H9 (cell line): Measurements from ENCODE around the gene PRDX4. TPM values are rescaled to one million over a fixed set of nuclear protein-coding genes. Genes with fewer than 3 reads are reported as not detected.

Experiments used
- DNase-seq: peaks from one replicate; pipeline ENCODE4 v3.0.0-alpha.2; 2017
- H2AFZ ChIP-seq: one replicate; pipeline ENCODE4 v1.6.1; 2013; ENCODE audit warnings: mild to moderate bottlenecking, low read length, control low read depth, moderate library complexity
- H2AK5ac ChIP-seq: 2 replicates; pipeline ENCODE4 v1.6.1; 2013; ENCODE audit warnings: low read length, control low read depth, mixed read lengths; ENCODE audit not compliant: insufficient read length
- H2BK120ac ChIP-seq: one replicate; pipeline ENCODE4 v1.6.1; 2013; ENCODE audit warnings: low read depth, mild to moderate bottlenecking, low read length, control low read depth, inconsistent platforms; ENCODE audit not compliant: poor library complexity, severe bottlenecking
- H2BK12ac ChIP-seq: 2 replicates; pipeline ENCODE4 v1.6.1; 2013; ENCODE audit warnings: low read length, control low read depth, mixed read lengths, low read depth; ENCODE audit not compliant: insufficient read length
- H2BK15ac ChIP-seq: 2 replicates; pipeline ENCODE4 v1.6.1; 2013; ENCODE audit warnings: low read depth, low read length, control low read depth
- H2BK20ac ChIP-seq: one replicate; pipeline ENCODE4 v1.6.1; 2013; ENCODE audit warnings: low read depth, mild to moderate bottlenecking, low read length, control low read depth, inconsistent platforms; ENCODE audit not compliant: poor library complexity, severe bottlenecking
- H2BK5ac ChIP-seq: 2 replicates; pipeline ENCODE4 v1.6.1; 2013; ENCODE audit warnings: low read length, control low read depth, mixed read lengths; ENCODE audit not compliant: insufficient read length
- H3K14ac ChIP-seq: 2 replicates; pipeline ENCODE4 v1.6.1; 2013; ENCODE audit warnings: low read length, control low read depth; ENCODE audit not compliant: insufficient read depth
- H3K18ac ChIP-seq: 2 replicates; pipeline ENCODE4 v1.6.1; 2013; ENCODE audit warnings: low read depth, mild to moderate bottlenecking, mixed read lengths, low read length, control low read depth; ENCODE audit not compliant: insufficient read length
- H3K23ac ChIP-seq: 2 replicates; pipeline ENCODE4 v1.6.1; 2013; ENCODE audit warnings: low read length, control low read depth, mixed read lengths, low read depth; ENCODE audit not compliant: insufficient read length
- H3K23me2 ChIP-seq: 2 replicates; pipeline ENCODE4 v1.6.1; 2013; ENCODE audit warnings: low read depth, mild to moderate bottlenecking, mixed read lengths, low read length, control low read depth; ENCODE audit not compliant: insufficient read length, poor library complexity, severe bottlenecking
- H3K27ac ChIP-seq: 2 replicates; pipeline ENCODE4 v1.5.1; 2013; ENCODE audit warnings: low read length, control low read depth, mixed read lengths, low read depth; ENCODE audit not compliant: insufficient read length
- H3K27me3 ChIP-seq: 2 replicates; pipeline ENCODE4 v1.6.1; 2013; ENCODE audit warnings: low read length, control low read depth, inconsistent platforms; ENCODE audit not compliant: insufficient read depth
- H3K4ac ChIP-seq: 2 replicates; pipeline ENCODE4 v1.6.1; 2013; ENCODE audit warnings: low read depth, mild to moderate bottlenecking, control low read depth, inconsistent platforms, low read length, moderate library complexity
- H3K4me1 ChIP-seq: 2 replicates; pipeline ENCODE4 v1.6.1; 2013; ENCODE audit warnings: low read length, control low read depth, inconsistent platforms; ENCODE audit not compliant: insufficient read depth
- H3K4me2 ChIP-seq: 2 replicates; pipeline ENCODE4 v1.6.1; 2013; ENCODE audit warnings: low read length, control low read depth, mixed read lengths; ENCODE audit not compliant: insufficient read length, insufficient read depth
- H3K56ac ChIP-seq: 2 replicates; pipeline ENCODE4 v1.6.1; 2013; ENCODE audit warnings: low read depth, mild to moderate bottlenecking, mixed read lengths, low read length, control low read depth; ENCODE audit not compliant: insufficient read length
- H3K79me1 ChIP-seq: 2 replicates; pipeline ENCODE4 v1.6.1; 2013; ENCODE audit warnings: low read depth, mild to moderate bottlenecking, moderate library complexity, low read length, control low read depth, inconsistent platforms; ENCODE audit not compliant: insufficient read depth, poor library complexity, severe bottlenecking
- H3K79me2 ChIP-seq: 2 replicates; pipeline ENCODE4 v1.6.1; 2013; ENCODE audit warnings: low read length, control low read depth, inconsistent platforms; ENCODE audit not compliant: insufficient read depth
- H3K9ac ChIP-seq: 2 replicates; pipeline ENCODE4 v1.6.1; 2013; ENCODE audit warnings: low read length, control low read depth, mixed read lengths; ENCODE audit not compliant: insufficient read length; ENCODE audit errors: extremely low read depth
- H3K9me3 ChIP-seq: one replicate; pipeline ENCODE4 v1.6.1; 2013; ENCODE audit warnings: low read depth, low read length, inconsistent platforms; ENCODE audit not compliant: control insufficient read depth
- H3T11ph ChIP-seq: one replicate; pipeline ENCODE4 v1.6.1; 2013; ENCODE audit warnings: mild to moderate bottlenecking, low read length, control low read depth, inconsistent platforms
- H4K20me1 ChIP-seq: one replicate; pipeline ENCODE4 v1.6.1; 2013; ENCODE audit not compliant: control insufficient read depth, insufficient read length, insufficient read depth
- H4K5ac ChIP-seq: 2 replicates; pipeline ENCODE4 v1.6.1; 2013; ENCODE audit warnings: low read depth, mild to moderate bottlenecking, mixed read lengths, low read length, control low read depth; ENCODE audit not compliant: insufficient read length
- H4K8ac ChIP-seq: replicated peaks from 2 replicates; pipeline ENCODE4 v1.6.1; 2013; ENCODE audit warnings: low read length, control low read depth, mixed read lengths, low read depth; ENCODE audit not compliant: insufficient read length
- H4K91ac ChIP-seq: 2 replicates; pipeline ENCODE4 v1.6.1; 2013; ENCODE audit warnings: low read depth, mild to moderate bottlenecking, moderate library complexity, mixed read lengths, low read length, control low read depth; ENCODE audit not compliant: insufficient read length
- H3K27ac Mint-ChIP-seq, 3 experiments: 2 replicates in 2 of 3; 3 replicates in 1 of 3; pipeline ENCODE4 v1.8.0; 2020 to 2021; ENCODE audit warnings: mixed read lengths in 3 of 3, mild to moderate bottlenecking in 1 of 3, moderate library complexity in 1 of 3
- H3K27me3 Mint-ChIP-seq: 2 replicates; pipeline ENCODE4 v1.8.0; 2021; ENCODE audit warnings: low read depth, mild to moderate bottlenecking, moderate library complexity, mixed read lengths
- H3K36me3 Mint-ChIP-seq, 3 experiments: 2 replicates in 2 of 3; 3 replicates in 1 of 3; pipeline ENCODE4 v1.8.0; 2020 to 2021; ENCODE audit warnings: low read depth in 3 of 3, mixed read lengths in 3 of 3; ENCODE audit not compliant: insufficient read depth in 1 of 3
- H3K4me1 Mint-ChIP-seq, 2 experiments: 2 replicates each; pipeline ENCODE4 v1.8.0; 2020; ENCODE audit warnings: mixed read lengths in 2 of 2
- H3K4me3 Mint-ChIP-seq, 2 experiments: 2 replicates in 1 of 2; 3 replicates in 1 of 2; pipeline ENCODE4 v1.8.0; 2020 to 2021; ENCODE audit warnings: mild to moderate bottlenecking in 2 of 2, mixed read lengths in 2 of 2, moderate library complexity in 1 of 2
- H3K9me3 Mint-ChIP-seq, 2 experiments: 2 replicates in 1 of 2; 3 replicates in 1 of 2; pipeline ENCODE4 v1.8.0; 2020; ENCODE audit warnings: mild to moderate bottlenecking in 2 of 2, mixed read lengths in 2 of 2, moderate library complexity in 1 of 2
- WGBS: extraction: QIAGEN DNeasy Blood & Tissue Kit; methylation state at CpG from one replicate; pipeline ENCODE4 v1.1.7; 2013; ENCODE audit warnings: missing lambda C conversion rate, low lambda C conversion rate, mixed read lengths; ENCODE audit not compliant: insufficient read length; ENCODE audit errors: extremely low coverage; 5-methylcytosine and 5-hydroxymethylcytosine counted together
- total RNA-seq: library from RNA; stranded (reverse); gene quantifications from 2 replicates; pipeline ENCODE4 v1.2.1, GENCODE V29; 2021
- TF ChIP-seq, protein P1 (sequence below): fragments of 200-600 bp; sonication (generic); conservative IDR thresholded peaks from 3 replicates; pipeline ENCODE4 v1.8.0; 2021; ENCODE audit warnings: antibody characterized with exemption, mild to moderate bottlenecking

PRDX4 gene
- total RNA-seq, 1 experiment from 2014 or later, result 256 TPM

GRCh38 chrX:23656091-23656490 lies 11.2 kb upstream of the PRDX4 start:
- H2BK20ac ChIP-seq, result no peak overlapping the region
- no peak overlapping the region for H3K14ac ChIP-seq
- no peak overlapping the region for H4K5ac ChIP-seq
- H4K20me1 ChIP-seq, result no peaks in the 10 kb centered on the region
- H3K9me3 ChIP-seq, result peaks cover 8% of the 10 kb centered on the region
- H2BK5ac ChIP-seq, result no peak overlapping the region
- no peak overlapping the region for H3K18ac ChIP-seq
- DNase-seq, result no peak
- H3K27ac ChIP-seq, result no peak overlapping the region
- no peak overlapping the region for H2BK120ac ChIP-seq
- no peak overlapping the region for H4K91ac ChIP-seq
- peaks cover 27% of the 10 kb centered on the region in 2 experiments for H3K4me1 Mint-ChIP-seq
- H3K4ac ChIP-seq, result no peak overlapping the region
- no peak overlapping the region for H3K9ac ChIP-seq
- no peak overlapping the region for H4K8ac ChIP-seq
- H3K23ac ChIP-seq, result no peak overlapping the region
- H3K23me2 ChIP-seq, result no peaks in the 10 kb centered on the region
- no peaks in the 10 kb centered on the region for H3K79me1 ChIP-seq
- no peak overlapping the region for H3K56ac ChIP-seq
- no peak overlapping the region for H3K4me2 ChIP-seq
- H3K36me3 Mint-ChIP-seq, result peaks cover 14 to 34% (median 19%) of the 10 kb centered on the region in 3 experiments
- H3K4me1 ChIP-seq, result peaks cover 3% of the 10 kb centered on the region; the same call in 1 of the 2 replicates
- no peaks in the 10 kb centered on the region for H3K27me3 Mint-ChIP-seq
- H3T11ph ChIP-seq, result no peak overlapping the region
- TF ChIP-seq, protein P1, sequence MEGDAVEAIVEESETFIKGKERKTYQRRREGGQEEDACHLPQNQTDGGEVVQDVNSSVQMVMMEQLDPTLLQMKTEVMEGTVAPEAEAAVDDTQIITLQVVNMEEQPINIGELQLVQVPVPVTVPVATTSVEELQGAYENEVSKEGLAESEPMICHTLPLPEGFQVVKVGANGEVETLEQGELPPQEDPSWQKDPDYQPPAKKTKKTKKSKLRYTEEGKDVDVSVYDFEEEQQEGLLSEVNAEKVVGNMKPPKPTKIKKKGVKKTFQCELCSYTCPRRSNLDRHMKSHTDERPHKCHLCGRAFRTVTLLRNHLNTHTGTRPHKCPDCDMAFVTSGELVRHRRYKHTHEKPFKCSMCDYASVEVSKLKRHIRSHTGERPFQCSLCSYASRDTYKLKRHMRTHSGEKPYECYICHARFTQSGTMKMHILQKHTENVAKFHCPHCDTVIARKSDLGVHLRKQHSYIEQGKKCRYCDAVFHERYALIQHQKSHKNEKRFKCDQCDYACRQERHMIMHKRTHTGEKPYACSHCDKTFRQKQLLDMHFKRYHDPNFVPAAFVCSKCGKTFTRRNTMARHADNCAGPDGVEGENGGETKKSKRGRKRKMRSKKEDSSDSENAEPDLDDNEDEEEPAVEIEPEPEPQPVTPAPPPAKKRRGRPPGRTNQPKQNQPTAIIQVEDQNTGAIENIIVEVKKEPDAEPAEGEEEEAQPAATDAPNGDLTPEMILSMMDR, result no peak
- no peaks in the 10 kb centered on the region for H3K27me3 ChIP-seq
- H2BK12ac ChIP-seq, result no peak overlapping the region
- H3K79me2 ChIP-seq, result 0 out of 2 replicates have a peak, but pooled peaks cover 2% of the 10 kb centered on the region
- H3K4me3 Mint-ChIP-seq, result no peak overlapping the region
- H2AK5ac ChIP-seq, result no peak overlapping the region
- no peak overlapping the region for H3K27ac Mint-ChIP-seq
- peaks cover 11% of the 10 kb centered on the region in 2 experiments; a peak in 4 of 5 replicates for H3K9me3 Mint-ChIP-seq
- no peak overlapping the region for H2AFZ ChIP-seq
- H2BK15ac ChIP-seq, result no peak overlapping the region
- no CpG with 5 or more reads among the region's 5 CpGs for WGBS
